Upper lobe of right lung (tissue), 1 donor: ENCODE data around the gene ZNF354C. TPM values are rescaled to one million over a fixed set of nuclear protein-coding genes. Genes with fewer than 3 reads are reported as not detected.
A peak's percentile ranks its signal among the peaks of the same experiment; 100 is the strongest.

Experiments used
- ATAC-seq: fragments of 200-7000 bp; cut with Tn5 transposase; one replicate; pipeline ENCODE4 v1.9.1; 2020; ENCODE audit warnings: mild to moderate bottlenecking, moderate library complexity
- DNase-seq: peaks from one replicate; pipeline ENCODE4 v3.0.0-alpha.2; 2020
- H3K27ac ChIP-seq: fragments of 200-600 bp; one replicate; pipeline ENCODE4 v1.8.0; 2022
- H3K27me3 ChIP-seq: fragments of 200-600 bp; one replicate; pipeline ENCODE4 v1.8.0; 2022; ENCODE audit warnings: mild to moderate bottlenecking
- H3K36me3 ChIP-seq: fragments of 200-600 bp; one replicate; pipeline ENCODE4 v1.8.0; 2022
- H3K4me1 ChIP-seq: fragments of 200-600 bp; one replicate; pipeline ENCODE4 v1.8.0; 2022
- H3K4me3 ChIP-seq: fragments of 200-600 bp; one replicate; pipeline ENCODE4 v1.8.0; 2022; ENCODE audit warnings: mild to moderate bottlenecking
- H3K9me3 ChIP-seq: fragments of 200-600 bp; one replicate; pipeline ENCODE4 v1.8.0; 2022
- CTCF ChIP-seq: fragments of 200-600 bp; IDR thresholded peaks from one replicate; pipeline ENCODE4 v1.8.0; 2022; ENCODE audit warnings: antibody characterized with exemption
- intact Hi-C: fragments of 100-400 bp; cut with DNase I; formaldehyde crosslinking; loops from one replicate; pipeline ENCODE4 v1.11.0; 2022
- total RNA-seq: library from RNA; stranded (reverse); fragmentation: NEBNext Ultra II Directional; extraction: Animal tissue kit (Norgen Biotek cat#: 25700); gene quantifications from one replicate; pipeline ENCODE4 v1.2.1, GENCODE V29; 2021
- donor health status: DM: no; HTN: yes; CAD: no; lungs with severe emphysema.

Gene ZNF354C
- total RNA-seq, 1 donor from 2014 or later = 6.7 TPM

- ATAC-seq (no peak), DNase-seq (peak; percentile 51)
- Histone ChIP-seq H3K9me3 (no peaks in the 10 kb centered on the region), H3K27me3 (no peaks in the 10 kb centered on the region), H3K36me3 (no peaks in the 10 kb centered on the region), H3K4me1 (no peaks in the 10 kb centered on the region), H3K27ac (no peak overlapping the region), H3K4me3 (no peak overlapping the region)
- intact Hi-C loops = no loop called here
- no peak for TF ChIP-seq CTCF
Observed at GRCh38 chr5:179127136-179128040, 67.2 kb downstream of the ZNF354C start.

DNA sequence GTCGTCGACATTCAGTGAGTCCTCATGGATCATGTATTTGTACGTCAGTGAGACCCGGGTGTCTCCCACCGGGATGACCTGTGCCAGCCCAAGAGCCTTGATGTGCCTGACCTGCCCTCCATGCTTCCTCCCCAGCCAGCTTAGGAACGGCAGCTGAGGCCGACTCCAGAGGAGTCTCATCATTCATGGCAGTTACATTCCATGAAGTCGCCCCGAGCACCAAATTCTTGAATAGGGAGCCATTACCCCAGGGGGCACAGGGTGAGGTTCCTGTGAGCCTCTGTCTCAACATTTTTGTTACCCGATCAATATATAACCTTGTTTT lies 67.8 kb downstream of the ZNF354C start:
- H3K27me3 ChIP-seq = no peaks in the 10 kb centered on the region
- H3K4me1 ChIP-seq = no peaks in the 10 kb centered on the region
- TF ChIP-seq CTCF = no peak
- H3K9me3 ChIP-seq = no peaks in the 10 kb centered on the region
- no peak overlapping the region for H3K4me3 ChIP-seq
- intact Hi-C loops = no loop called here
- no peak overlapping the region for H3K27ac ChIP-seq
- DNase-seq (peak; percentile 36), ATAC-seq (no peak)
- H3K36me3 ChIP-seq = no peaks in the 10 kb centered on the region

- intact Hi-C loops = no loop called here
- Histone ChIP-seq H3K27ac (no peak overlapping the region), H3K4me1 (no peaks in the 10 kb centered on the region), H3K4me3 (no peak overlapping the region), H3K36me3 (no peaks in the 10 kb centered on the region), H3K27me3 (no peaks in the 10 kb centered on the region), H3K9me3 (no peaks in the 10 kb centered on the region)
- peak; percentile 46 for DNase-seq
- no peak for ATAC-seq
- TF ChIP-seq CTCF = no peak
Observed at GRCh38 chr5:179128976-179129375, 68.8 kb downstream of the ZNF354C start.

- intact Hi-C loops = no loop called here
- ATAC-seq = no peak
- Histone ChIP-seq H3K27me3 (no peaks in the 10 kb centered on the region), H3K36me3 (no peaks in the 10 kb centered on the region), H3K4me1 (no peaks in the 10 kb centered on the region), H3K27ac (no peak overlapping the region), H3K9me3 (no peaks in the 10 kb centered on the region), H3K4me3 (no peak overlapping the region)
- peak; percentile 58 for DNase-seq
- no peak for TF ChIP-seq CTCF
Observed at GRCh38 chr5:179129607-179130071, 69.5 kb downstream of the ZNF354C start.

GRCh38 chr5:179130101-179130681 lies 70.0 kb downstream of the ZNF354C start:
- no peak for TF ChIP-seq CTCF
- H3K27ac ChIP-seq = no peak overlapping the region
- peak; percentile 51 for DNase-seq
- H3K36me3 ChIP-seq = no peaks in the 10 kb centered on the region
- ATAC-seq = no peak
- H3K27me3 ChIP-seq = no peaks in the 10 kb centered on the region
- H3K4me1 ChIP-seq = no peaks in the 10 kb centered on the region
- H3K4me3 ChIP-seq = no peak overlapping the region
- no peaks in the 10 kb centered on the region for H3K9me3 ChIP-seq
- intact Hi-C loops = no loop called here
